Left lung (tissue), 10 donors: ENCODE measurements around the gene OVCA2. TPM values are rescaled to one million over a fixed set of nuclear protein-coding genes. Genes with fewer than 3 reads are reported as not detected.

ENCODE experiments used
- ATAC-seq: fragments of 200-7000 bp; cut with Tn5 transposase; one replicate; pipeline ENCODE4 v1.9.1; 2020; ENCODE audit warnings: moderate library complexity
- DNase-seq, 4 donors: peaks; one replicate each; pipeline ENCODE4 v3.0.0-alpha.2; 2013 to 2020
- H3K27ac ChIP-seq, 2 donors: fragments of 200-600 bp; sonication (generic) in 1 of 2; one replicate each; pipeline versions ENCODE4 v1.5.0 to v1.8.0; 2020 to 2021
- H3K27me3 ChIP-seq, 2 donors: fragments of 200-600 bp; sonication (generic) in 1 of 2; one replicate each; pipeline versions ENCODE4 v1.5.0 to v1.8.0; 2020 to 2021
- H3K36me3 ChIP-seq, 2 donors: fragments of 200-600 bp; sonication (generic) in 1 of 2; one replicate each; pipeline versions ENCODE4 v1.5.0 to v1.8.0; 2020 to 2021
- H3K4me1 ChIP-seq, 2 donors: fragments of 200-600 bp; one replicate each; pipeline ENCODE4 v1.8.0; 2021
- H3K4me3 ChIP-seq, 2 donors: fragments of 200-600 bp; sonication (generic) in 1 of 2; one replicate each; pipeline versions ENCODE4 v1.5.0 to v1.8.0; 2020 to 2021; ENCODE audit warnings: mild to moderate bottlenecking in 1 of 2
- H3K9me3 ChIP-seq, 2 donors: fragments of 200-600 bp; sonication (generic) in 1 of 2; one replicate each; pipeline versions ENCODE4 v1.5.0 to v1.8.0; 2020 to 2021
- intact Hi-C, 2 donors: fragments of 100-400 bp; cut with DNase I; formaldehyde crosslinking; loops; one replicate each; pipeline versions ENCODE4 v1.11.2 to v1.14.2; 2022
- polyA plus RNA-seq, 6 donors: library from polyadenylated mRNA; unstranded; fragments of 120-200 nt; gene quantifications; one replicate each; pipeline ENCODE4 v1.2.1, GENCODE V29; 2013; ENCODE audit not compliant: insufficient read length in 6 of 6
- total RNA-seq, 2 donors: library from RNA; stranded (reverse); fragmentation: NEBNext Ultra II Directional; extraction: Animal tissue kit (Norgen Biotek cat#: 25700); gene quantifications; one replicate each; pipeline ENCODE4 v1.2.1, GENCODE V29; 2021
- TF ChIP-seq, protein P1 (sequence below), 2 donors: fragments of 200-600 bp; sonication (generic) in 1 of 2; IDR thresholded peaks; one replicate each; pipeline versions ENCODE4 v1.5.0 to v1.8.0; 2021; ENCODE audit warnings: antibody characterized with exemption in 2 of 2
- donor health status: DM: no; HTN: yes; CAD: no.
- donor health status: DM: no; HTN: no; CAD: no.

Gene OVCA2
- total and polyA plus RNA-seq, 8 donors, result 8.1 to 28.7 (median 11.2) TPM

DNA sequence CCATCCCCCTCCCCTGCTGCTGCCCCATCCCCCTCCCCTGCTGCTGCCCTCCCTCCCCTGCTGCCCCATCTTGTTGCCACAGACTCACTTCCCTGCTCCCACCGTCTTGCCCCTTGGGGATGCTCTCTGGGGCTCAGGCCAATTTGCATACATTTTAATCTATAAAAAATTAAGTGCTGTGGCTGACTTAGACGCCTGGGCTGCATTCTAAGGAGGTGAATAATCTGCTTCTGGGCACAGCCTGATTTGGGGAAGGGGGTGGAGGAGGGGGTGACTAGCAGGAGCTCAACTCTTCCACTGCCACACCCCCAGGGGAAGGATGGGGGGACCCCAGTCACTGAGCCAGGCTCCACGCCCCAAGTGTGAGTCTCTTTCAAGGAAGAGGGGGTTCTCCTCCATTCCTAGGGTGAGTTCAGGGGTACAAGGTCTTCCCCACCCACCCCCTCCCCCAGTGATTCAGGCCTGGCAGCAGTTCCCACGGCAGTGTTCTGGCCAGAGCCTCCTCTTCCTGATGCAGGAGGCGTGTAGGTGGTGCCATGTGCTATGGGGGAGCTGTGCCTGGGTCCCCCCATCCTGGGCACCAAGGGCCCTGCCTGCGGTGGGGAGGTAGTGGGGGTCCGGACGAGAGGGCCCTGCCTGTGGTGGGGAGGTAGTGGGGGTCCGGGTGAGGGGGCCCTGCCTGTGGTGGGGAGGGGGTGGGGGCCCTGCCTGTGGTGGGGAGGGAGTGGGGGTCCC, 6.8 kb upstream of the OVCA2 start:
- TF ChIP-seq, protein P1, sequence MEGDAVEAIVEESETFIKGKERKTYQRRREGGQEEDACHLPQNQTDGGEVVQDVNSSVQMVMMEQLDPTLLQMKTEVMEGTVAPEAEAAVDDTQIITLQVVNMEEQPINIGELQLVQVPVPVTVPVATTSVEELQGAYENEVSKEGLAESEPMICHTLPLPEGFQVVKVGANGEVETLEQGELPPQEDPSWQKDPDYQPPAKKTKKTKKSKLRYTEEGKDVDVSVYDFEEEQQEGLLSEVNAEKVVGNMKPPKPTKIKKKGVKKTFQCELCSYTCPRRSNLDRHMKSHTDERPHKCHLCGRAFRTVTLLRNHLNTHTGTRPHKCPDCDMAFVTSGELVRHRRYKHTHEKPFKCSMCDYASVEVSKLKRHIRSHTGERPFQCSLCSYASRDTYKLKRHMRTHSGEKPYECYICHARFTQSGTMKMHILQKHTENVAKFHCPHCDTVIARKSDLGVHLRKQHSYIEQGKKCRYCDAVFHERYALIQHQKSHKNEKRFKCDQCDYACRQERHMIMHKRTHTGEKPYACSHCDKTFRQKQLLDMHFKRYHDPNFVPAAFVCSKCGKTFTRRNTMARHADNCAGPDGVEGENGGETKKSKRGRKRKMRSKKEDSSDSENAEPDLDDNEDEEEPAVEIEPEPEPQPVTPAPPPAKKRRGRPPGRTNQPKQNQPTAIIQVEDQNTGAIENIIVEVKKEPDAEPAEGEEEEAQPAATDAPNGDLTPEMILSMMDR (IDR thresholded peaks at IDR 0.05), result no peak

DNA sequence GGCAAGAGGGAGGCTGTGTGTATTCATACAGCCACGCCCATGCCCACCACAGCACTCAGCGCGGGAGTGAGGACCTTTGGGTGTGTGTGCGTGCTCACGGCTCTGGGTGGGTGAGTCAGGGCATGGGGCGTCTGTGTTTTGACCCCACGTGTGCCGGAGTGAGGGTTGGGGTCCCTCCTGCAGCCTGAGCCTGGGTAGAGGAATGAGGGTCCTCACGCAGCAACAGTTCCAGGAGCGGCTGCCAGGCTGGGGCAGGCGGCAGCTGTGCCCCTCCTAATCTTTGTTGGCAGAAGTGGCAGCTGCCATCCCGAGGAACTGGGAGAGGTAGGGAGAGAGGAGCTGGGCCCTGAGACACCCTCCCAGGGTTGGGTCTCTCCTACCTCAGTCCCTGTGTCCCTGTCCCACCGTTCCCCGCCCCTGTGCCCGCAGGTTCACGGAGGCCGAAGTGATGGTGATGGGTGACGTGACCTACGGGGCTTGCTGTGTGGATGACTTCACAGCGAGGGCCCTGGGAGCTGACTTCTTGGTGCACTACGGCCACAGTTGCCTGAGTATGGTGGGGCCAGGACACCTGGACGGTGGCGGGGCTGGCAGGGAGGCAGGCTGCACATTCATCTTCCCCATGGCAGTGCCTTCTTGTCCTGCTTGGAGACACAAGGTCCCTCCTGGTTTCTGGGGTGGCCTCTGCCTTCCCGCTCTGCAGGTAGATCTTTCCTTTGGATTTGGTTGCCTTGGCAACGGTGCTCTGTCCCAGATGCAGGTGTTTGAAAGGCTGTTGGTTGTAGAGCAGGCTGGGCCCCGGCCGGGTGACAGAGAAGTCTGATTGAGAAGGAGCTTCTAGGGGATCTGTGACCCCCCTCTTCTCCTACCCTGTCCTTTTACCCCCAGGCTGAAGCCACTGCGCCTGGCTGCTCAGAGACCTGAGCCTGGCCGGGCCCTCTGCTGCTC, 6.0 kb upstream of the OVCA2 start:
- H3K27me3 ChIP-seq, result no peaks in the 10 kb centered on the region
- H3K9me3 ChIP-seq, result no peaks in the 10 kb centered on the region
- TF ChIP-seq, protein P1 (IDR thresholded peaks at IDR 0.05), result no peak
- peaks cover 0 to 45% of the 10 kb centered on the region in 2 donors for H3K36me3 ChIP-seq
- H3K27ac ChIP-seq, result no peak overlapping the region
- intact Hi-C loops, result no loop called here
- DNase-seq, result peak in 1 of 4 donors; percentile 65
- H3K4me1 ChIP-seq, result peaks cover 4 to 14% of the 10 kb centered on the region in 2 donors
- ATAC-seq, result no peak
- H3K4me3 ChIP-seq, result no peak overlapping the region

More for the DNA sequence above, 6.8 kb upstream of the OVCA2 start:
- Histone ChIP-seq H3K27ac (no peak overlapping the region), H3K4me1 (peaks cover 6 to 15% of the 10 kb centered on the region in 2 donors), H3K27me3 (peaks cover 0 to 3% of the 10 kb centered on the region in 2 donors), H3K9me3 (no peaks in the 10 kb centered on the region), H3K4me3 (no peak overlapping the region), H3K36me3 (peaks cover 0 to 45% of the 10 kb centered on the region in 2 donors)
- intact Hi-C loops, result no loop called here
- DNase-seq (peak in 1 of 4 donors; percentile 48), ATAC-seq (no peak)

DNA sequence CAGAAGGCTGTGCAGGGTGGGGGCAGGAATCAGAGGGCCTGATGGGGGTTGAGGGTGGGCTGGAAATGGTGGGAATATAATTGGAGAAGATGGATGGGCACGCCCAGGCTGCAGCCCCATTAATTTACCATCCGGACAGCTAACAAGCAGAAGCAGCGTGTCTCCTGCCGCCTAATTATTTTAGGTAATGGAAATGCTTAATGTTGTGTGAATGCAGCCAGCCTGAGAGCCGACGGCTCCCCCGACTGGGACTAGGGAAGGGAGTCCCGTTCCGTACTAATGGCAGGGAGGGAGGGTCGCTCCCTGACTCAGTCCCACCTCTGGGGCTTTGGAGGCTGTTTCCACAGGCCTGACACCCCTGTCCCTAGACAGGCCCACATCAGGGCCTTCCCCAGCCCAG, 4.7 kb upstream of the OVCA2 start:
- ATAC-seq (no peak), DNase-seq (no peak)
- H3K9me3 ChIP-seq, result no peaks in the 10 kb centered on the region
- no peaks in the 10 kb centered on the region for H3K27me3 ChIP-seq
- H3K4me3 ChIP-seq, result no peak overlapping the region
- intact Hi-C loops, result no loop called here
- TF ChIP-seq, protein P1 (IDR thresholded peaks at IDR 0.05), result no peak
- H3K36me3 ChIP-seq, result peaks cover 0 to 45% of the 10 kb centered on the region in 2 donors
- H3K4me1 ChIP-seq, result peaks cover 0 to 12% of the 10 kb centered on the region in 2 donors
- H3K27ac ChIP-seq, result no peak overlapping the region

DNA sequence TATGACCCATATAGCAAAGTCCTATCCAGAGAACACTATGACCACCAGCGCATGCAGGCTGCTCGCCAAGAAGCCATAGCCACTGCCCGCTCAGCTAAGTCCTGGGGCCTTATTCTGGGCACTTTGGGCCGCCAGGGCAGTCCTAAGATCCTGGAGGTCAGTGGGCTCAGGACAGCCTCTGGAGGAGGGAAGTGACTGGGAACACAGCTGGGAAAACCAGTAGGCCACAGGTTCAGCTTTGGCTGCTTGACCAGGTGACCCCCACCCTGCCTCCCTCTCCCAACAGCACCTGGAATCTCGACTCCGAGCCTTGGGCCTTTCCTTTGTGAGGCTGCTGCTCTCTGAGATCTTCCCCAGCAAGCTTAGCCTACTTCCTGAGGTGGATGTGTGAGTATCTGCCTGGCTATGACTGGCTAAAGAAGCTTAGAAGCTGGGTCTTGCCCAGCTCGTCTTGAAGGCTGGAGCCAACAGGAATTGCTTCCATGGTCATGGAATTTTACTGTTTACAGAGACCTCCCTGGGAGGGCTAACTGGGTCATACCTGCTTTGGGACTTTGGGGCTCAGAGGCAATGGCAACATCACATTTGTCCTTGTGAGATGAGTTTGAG, 1.5 kb upstream of the OVCA2 start:
- Histone ChIP-seq H3K9me3 (no peaks in the 10 kb centered on the region), H3K4me3 (no peak overlapping the region), H3K4me1 (peaks cover 0 to 33% of the 10 kb centered on the region in 2 donors), H3K27me3 (no peaks in the 10 kb centered on the region), H3K36me3 (peaks cover 0 to 56% of the 10 kb centered on the region in 2 donors), H3K27ac (no peak overlapping the region)
- DNase-seq, result no peak
- no peak for ATAC-seq
- TF ChIP-seq, protein P1 (IDR thresholded peaks at IDR 0.05), result no peak
- intact Hi-C loops, result no loop called here
